OCI-LY3 (cell line): ENCODE measurements around the gene APOA1.

Experiments
- EZH2phosphoT487 ChIP-seq: fragments of 200-600 bp; shearing (Covaris generic); IDR thresholded peaks from 2 replicates; pipeline ENCODE4 v1.6.1; 2018; ENCODE audit warnings: antibody characterized with exemption, mixed run types, low read depth
- TF ChIP-seq, protein P1 (sequence below): fragments of 200-600, 300-600 bp; sonication (generic); IDR thresholded peaks from 2 replicates; pipeline ENCODE4 v1.5.1; 2014; ENCODE audit warnings: antibody characterized with exemption, low read length, low read depth

GRCh38 chr11:116871248-116871647 lies 33.8 kb upstream of the APOA1 start:
- TF ChIP-seq, protein P1, sequence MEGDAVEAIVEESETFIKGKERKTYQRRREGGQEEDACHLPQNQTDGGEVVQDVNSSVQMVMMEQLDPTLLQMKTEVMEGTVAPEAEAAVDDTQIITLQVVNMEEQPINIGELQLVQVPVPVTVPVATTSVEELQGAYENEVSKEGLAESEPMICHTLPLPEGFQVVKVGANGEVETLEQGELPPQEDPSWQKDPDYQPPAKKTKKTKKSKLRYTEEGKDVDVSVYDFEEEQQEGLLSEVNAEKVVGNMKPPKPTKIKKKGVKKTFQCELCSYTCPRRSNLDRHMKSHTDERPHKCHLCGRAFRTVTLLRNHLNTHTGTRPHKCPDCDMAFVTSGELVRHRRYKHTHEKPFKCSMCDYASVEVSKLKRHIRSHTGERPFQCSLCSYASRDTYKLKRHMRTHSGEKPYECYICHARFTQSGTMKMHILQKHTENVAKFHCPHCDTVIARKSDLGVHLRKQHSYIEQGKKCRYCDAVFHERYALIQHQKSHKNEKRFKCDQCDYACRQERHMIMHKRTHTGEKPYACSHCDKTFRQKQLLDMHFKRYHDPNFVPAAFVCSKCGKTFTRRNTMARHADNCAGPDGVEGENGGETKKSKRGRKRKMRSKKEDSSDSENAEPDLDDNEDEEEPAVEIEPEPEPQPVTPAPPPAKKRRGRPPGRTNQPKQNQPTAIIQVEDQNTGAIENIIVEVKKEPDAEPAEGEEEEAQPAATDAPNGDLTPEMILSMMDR: no peak
- TF ChIP-seq EZH2phosphoT487: no peak
